Stimulated activated naive B cell treated with anti-CD40 and anti-IgM and Interleukin-4, amounts not matched to agents 10 μg/mL and 1 μg/mL and 100 μg/mL, for 72 hours (primary cell): ENCODE measurements around the gene RFX3.
A peak's percentile ranks its signal among the peaks of the same experiment; 100 is the strongest.

ENCODE experiments used
- ATAC-seq, 2 donors: fragments of 150-1000 bp; cut with Tn5 transposase; replicated peaks; 2 replicates each; pipeline ENCODE4 v1.10.0; 2021; ENCODE audit warnings: moderate library complexity in 1 of 2
- DNase-seq: peaks from one replicate; pipeline ENCODE4 v3.0.0; 2021
- H3K27ac Mint-ChIP-seq: one replicate; pipeline ENCODE4 v1.8.0; 2022; ENCODE audit warnings: mild to moderate bottlenecking, mixed read lengths
- H3K27me3 Mint-ChIP-seq, 2 donors: one replicate each; pipeline ENCODE4 v1.8.0; 2022; ENCODE audit warnings: mixed read lengths in 2 of 2
- H3K36me3 Mint-ChIP-seq, 2 donors: one replicate each; pipeline ENCODE4 v1.8.0; 2022; ENCODE audit warnings: mixed read lengths in 2 of 2, mild to moderate bottlenecking in 1 of 2
- H3K4me1 Mint-ChIP-seq, 2 donors: one replicate each; pipeline ENCODE4 v1.8.0; 2022; ENCODE audit warnings: mixed read lengths in 2 of 2, mild to moderate bottlenecking in 1 of 2
- H3K4me3 Mint-ChIP-seq, 2 donors: one replicate each; pipeline ENCODE4 v1.8.0; 2022; ENCODE audit warnings: mild to moderate bottlenecking in 2 of 2, mixed read lengths in 2 of 2, moderate library complexity in 1 of 2
- H3K9me3 Mint-ChIP-seq, 2 donors: one replicate each; pipeline ENCODE4 v1.8.0; 2022; ENCODE audit warnings: mixed read lengths in 2 of 2, mild to moderate bottlenecking in 1 of 2

RFX3 gene

DNA sequence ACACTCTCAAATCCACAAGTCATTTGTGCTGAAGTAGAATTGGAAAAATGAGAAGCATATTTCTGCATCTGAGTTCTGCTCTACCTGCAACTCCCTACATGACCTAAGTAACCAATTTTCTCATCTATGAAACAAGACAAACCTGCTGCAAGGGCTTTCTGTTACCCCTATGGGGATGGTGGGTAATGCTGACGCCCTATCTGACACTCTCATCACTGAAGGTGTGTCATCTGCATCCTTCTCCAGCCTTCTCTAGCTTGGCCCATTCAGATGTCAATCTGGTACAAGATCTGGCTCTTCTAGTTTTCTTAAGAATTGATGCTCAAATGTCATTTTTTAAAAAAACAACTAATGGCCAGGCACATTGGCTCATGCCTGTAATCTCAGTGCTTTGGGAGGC lies 73.8 kb downstream of the RFX3 start:
- H3K4me1 Mint-ChIP-seq = peaks cover 5 to 17% of the 10 kb centered on the region in 2 donors
- no peak overlapping the region for H3K27ac Mint-ChIP-seq
- no peak for DNase-seq
- no peaks in the 10 kb centered on the region for H3K27me3 Mint-ChIP-seq
- no peak for ATAC-seq
- no peak overlapping the region for H3K4me3 Mint-ChIP-seq
- no peaks in the 10 kb centered on the region for H3K9me3 Mint-ChIP-seq
- H3K36me3 Mint-ChIP-seq = peaks cover 10 to 17% of the 10 kb centered on the region in 2 donors

DNA sequence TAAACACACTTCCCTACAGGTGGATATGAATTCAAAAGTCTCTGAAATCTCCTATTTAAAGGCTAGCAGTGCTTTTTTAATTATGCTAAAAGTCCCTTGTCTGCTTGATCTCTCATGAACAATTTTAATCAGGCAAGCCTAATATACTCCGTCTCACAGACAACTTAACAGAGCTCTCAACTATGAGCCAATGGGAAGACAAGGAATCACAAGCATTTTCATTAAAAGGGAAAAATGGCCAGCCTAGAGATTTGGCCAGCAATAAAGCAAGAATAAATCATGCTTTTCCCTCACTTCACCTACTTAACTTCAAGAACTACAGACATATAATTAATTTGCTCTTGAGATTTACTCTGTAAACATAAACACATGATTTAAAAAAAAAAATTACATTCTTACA lies 78.0 kb downstream of the RFX3 start:
- H3K36me3 Mint-ChIP-seq = peaks cover 6 to 13% of the 10 kb centered on the region in 2 donors
- ATAC-seq = no peak
- no peak for DNase-seq
- H3K4me3 Mint-ChIP-seq = no peak overlapping the region
- H3K9me3 Mint-ChIP-seq = no peaks in the 10 kb centered on the region
- no peak overlapping the region for H3K27ac Mint-ChIP-seq
- H3K4me1 Mint-ChIP-seq = peaks cover 0 to 5% of the 10 kb centered on the region in 2 donors
- no peaks in the 10 kb centered on the region for H3K27me3 Mint-ChIP-seq

DNA sequence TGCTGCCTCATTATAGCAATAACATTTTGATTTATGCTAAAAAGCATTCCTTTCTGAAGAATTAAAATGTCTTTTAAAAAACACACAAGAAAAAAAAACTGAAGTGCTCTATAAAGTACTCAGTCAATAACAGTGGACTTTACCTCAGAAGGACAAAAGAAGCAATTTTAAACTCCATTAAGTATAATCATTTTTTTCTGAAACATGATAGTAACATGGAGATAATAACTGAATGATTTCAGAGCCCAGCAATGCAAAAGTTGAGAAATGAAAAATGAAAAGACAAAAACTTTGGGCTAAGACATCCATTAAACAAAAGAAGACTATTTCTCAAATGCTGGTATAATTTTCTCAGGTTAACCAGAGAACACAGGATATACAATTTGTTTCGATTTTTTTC lies 78.7 kb downstream of the RFX3 start:
- Mint-ChIP-seq H3K36me3 (peaks cover 6 to 13% of the 10 kb centered on the region in 2 donors), H3K27ac (no peak overlapping the region), H3K4me3 (no peak overlapping the region), H3K9me3 (no peaks in the 10 kb centered on the region), H3K27me3 (no peaks in the 10 kb centered on the region), H3K4me1 (peaks cover 0 to 5% of the 10 kb centered on the region in 2 donors)
- DNase-seq = no peak
- no peak for ATAC-seq

DNA sequence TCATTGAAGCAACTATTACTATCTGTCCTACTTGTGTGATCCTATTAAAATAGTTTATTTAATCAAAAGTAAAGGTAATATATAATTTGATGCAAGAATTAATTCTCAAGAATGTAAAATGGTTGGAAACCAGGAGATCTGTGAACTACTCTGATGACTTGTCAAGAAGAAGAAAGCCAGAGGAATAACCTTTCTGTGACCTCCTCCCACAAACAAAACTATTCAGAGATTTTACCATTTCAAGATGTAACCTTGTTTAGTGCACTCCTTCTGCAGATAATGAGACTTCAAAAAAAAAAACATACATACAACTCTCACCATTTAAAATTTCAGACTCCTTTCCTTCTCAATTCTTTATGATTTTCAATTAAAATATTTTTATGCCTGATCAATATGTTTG lies 79.5 kb downstream of the RFX3 start:
- no peak for DNase-seq
- H3K36me3 Mint-ChIP-seq = peaks cover 2 to 8% of the 10 kb centered on the region in 2 donors
- no peak for ATAC-seq
- peaks cover 1 to 7% of the 10 kb centered on the region in 2 donors for H3K4me1 Mint-ChIP-seq
- H3K4me3 Mint-ChIP-seq = no peak overlapping the region
- H3K9me3 Mint-ChIP-seq = no peaks in the 10 kb centered on the region
- H3K27ac Mint-ChIP-seq = no peak overlapping the region
- H3K27me3 Mint-ChIP-seq = no peaks in the 10 kb centered on the region

DNA sequence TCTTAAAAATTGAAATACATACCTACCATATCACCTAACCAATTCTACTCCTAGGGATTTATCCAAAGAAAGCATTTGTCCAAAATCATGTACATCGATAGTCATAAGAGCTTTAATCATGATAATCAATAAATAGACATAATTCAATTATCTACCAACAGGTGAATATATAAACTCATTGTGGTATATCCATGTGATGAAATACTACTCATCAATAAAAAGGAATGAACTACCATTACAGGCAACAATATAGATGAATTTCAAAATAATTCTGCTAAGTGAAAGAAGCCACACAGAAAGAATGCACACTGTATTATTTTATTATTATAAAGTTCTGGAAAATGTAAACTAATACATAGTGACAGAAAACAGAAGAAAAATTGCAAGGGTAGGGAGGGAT lies 81.8 kb downstream of the RFX3 start:
- Mint-ChIP-seq H3K27me3 (no peaks in the 10 kb centered on the region), H3K36me3 (peaks cover 2 to 3% of the 10 kb centered on the region in 2 donors), H3K27ac (no peak overlapping the region), H3K4me1 (peaks cover 2 to 16% of the 10 kb centered on the region in 2 donors), H3K4me3 (no peak overlapping the region), H3K9me3 (no peaks in the 10 kb centered on the region)
- ATAC-seq = no peak
- no peak for DNase-seq

DNA sequence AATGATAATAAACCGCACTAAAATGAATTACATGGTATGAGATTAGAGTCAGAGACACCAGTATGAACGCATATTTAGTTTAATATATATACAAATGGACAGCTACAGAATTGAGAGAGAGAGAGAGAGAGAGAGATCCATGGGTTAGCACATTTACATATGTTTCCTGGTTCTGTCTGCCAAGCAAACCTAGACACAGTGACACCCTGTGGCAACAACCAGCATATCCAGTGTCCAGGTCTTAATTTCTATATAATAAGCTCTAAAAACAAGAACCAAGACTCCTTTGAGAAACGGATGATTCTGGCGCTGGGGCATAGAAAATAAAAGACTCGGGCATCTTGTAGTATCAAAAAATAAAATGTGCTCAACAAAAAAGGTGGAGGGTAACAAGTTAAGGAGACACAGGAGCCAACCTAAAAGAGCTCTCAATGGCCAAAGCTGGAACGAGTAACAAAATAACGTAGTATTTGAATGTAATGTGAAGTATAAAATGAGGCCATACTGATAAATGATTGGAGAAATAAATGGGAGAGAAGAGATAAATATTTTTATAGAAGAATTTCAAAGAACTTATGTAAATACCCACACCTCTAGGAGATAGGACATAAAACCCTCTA lies 84.5 kb downstream of the RFX3 start:
- Mint-ChIP-seq H3K4me3 (no peak overlapping the region), H3K36me3 (no peaks in the 10 kb centered on the region), H3K27ac (no peak overlapping the region), H3K27me3 (no peaks in the 10 kb centered on the region), H3K9me3 (no peaks in the 10 kb centered on the region), H3K4me1 (peaks cover 2 to 11% of the 10 kb centered on the region in 2 donors)
- ATAC-seq (peak; percentile 82 to 90), DNase-seq (peak; percentile 40)

DNA sequence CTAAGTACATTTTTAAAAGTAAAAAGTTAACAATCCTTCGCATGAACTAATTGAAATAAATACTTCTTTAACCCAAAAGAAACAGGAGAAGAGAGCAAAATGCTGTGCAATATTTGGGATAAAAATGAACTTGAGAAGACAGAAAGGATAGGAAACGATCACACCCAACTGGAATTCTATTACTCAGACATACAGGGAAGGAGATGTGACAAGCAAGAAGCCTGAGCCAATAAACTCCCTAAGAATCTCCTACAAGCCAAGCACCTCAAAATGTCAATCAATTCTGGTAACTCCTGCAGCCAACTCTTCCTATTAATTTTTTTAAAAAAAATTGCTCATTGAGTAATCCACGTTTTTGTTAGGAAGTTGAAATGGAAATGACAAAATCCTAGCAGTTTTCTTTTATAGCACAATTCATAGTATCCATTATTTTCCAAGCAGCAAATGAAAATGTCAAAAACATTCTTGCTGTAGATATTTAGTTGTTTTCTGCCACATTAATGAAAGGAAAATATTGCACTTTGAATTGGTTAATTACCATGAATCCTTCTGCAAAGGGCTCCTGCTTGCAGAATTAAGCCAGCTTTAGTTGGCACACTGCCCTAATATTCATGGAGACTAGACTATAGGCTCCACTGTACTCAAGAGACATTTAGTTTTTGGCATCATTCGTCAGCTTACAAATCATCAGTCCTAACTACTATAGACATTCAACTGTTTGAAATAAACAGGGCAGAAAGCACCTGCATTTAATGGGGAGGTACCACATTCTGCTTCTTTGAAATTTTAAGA lies 89.0 kb downstream of the RFX3 start:
- no peaks in the 10 kb centered on the region for H3K27me3 Mint-ChIP-seq
- peaks cover 2 to 11% of the 10 kb centered on the region in 2 donors for H3K4me1 Mint-ChIP-seq
- peaks cover 6 to 8% of the 10 kb centered on the region in 2 donors for H3K36me3 Mint-ChIP-seq
- no peak overlapping the region for H3K4me3 Mint-ChIP-seq
- no peak for DNase-seq
- no peak overlapping the region for H3K27ac Mint-ChIP-seq
- ATAC-seq = no peak
- peaks cover 0 to 2% of the 10 kb centered on the region in 2 donors for H3K9me3 Mint-ChIP-seq

DNA sequence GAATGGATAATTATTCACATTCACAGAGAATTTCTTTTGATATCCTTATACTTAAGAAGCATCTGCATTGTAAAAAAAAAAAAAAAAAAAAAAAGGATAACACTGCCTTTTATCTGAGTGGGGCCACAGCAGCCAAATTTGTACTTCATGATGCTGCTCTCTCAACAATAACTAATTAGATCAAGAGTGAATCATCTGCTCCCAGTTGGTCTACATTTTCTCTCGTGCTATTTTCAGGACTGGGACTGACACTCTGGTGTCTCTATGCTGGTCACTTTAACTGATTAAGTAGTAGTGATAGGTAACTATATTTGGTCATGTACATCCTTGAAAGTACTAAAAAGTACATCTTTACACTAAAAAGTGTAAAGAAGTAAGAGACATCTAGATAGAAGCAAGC lies 90.1 kb downstream of the RFX3 start:
- DNase-seq (no peak), ATAC-seq (no peak)
- Mint-ChIP-seq H3K9me3 (peaks cover 0 to 2% of the 10 kb centered on the region in 2 donors), H3K4me3 (no peak overlapping the region), H3K27ac (no peak overlapping the region), H3K36me3 (peaks cover 6 to 8% of the 10 kb centered on the region in 2 donors), H3K27me3 (no peaks in the 10 kb centered on the region), H3K4me1 (peaks cover 0 to 3% of the 10 kb centered on the region in 2 donors)

DNA sequence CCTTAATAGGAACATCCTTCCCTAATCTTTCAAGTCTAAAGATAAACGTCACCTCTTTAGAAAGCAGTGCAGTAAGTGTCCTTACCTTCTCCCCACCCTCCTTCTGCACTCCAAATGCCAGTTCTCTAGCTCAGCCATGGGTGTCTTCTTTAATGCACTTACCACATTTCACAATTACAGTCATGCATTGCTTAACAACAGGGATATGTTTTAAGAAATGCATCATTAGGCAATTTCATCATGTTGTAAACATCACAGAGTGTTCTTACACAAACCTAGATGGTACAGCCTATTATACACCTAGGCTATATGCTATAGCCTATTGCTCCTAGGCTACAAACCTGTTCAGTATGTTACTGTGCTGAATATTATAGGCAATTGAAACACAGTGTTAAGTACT lies 91.2 kb downstream of the RFX3 start:
- peaks cover 0 to 2% of the 10 kb centered on the region in 2 donors for H3K9me3 Mint-ChIP-seq
- no peak for DNase-seq
- no peak overlapping the region for H3K27ac Mint-ChIP-seq
- no peak overlapping the region for H3K4me3 Mint-ChIP-seq
- no peak for ATAC-seq
- no peaks in the 10 kb centered on the region for H3K27me3 Mint-ChIP-seq
- H3K36me3 Mint-ChIP-seq = peaks cover 6 to 8% of the 10 kb centered on the region in 2 donors
- no peaks in the 10 kb centered on the region for H3K4me1 Mint-ChIP-seq

DNA sequence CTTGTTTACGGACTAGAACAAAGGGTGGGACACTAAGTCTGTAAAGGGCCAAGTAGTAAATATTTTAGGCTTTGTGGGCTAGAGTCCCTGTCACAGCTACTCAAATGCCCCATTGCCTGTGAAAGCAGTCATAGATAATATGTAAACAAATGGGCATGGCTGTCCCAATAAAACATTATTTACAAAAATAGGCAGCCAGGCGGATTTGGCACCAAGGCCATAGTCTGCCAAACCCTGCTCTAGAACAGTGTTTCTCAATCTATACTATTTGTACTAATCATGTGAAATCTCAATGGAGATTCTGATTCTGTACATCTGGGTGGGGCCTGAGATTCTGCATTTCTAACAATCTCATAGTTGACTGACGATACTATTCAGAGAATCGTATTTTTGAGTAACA lies 92.0 kb downstream of the RFX3 start:
- no peak for DNase-seq
- Mint-ChIP-seq H3K4me1 (no peaks in the 10 kb centered on the region), H3K36me3 (peaks cover 6 to 8% of the 10 kb centered on the region in 2 donors), H3K27ac (no peak overlapping the region), H3K9me3 (peaks cover 0 to 2% of the 10 kb centered on the region in 2 donors), H3K27me3 (no peaks in the 10 kb centered on the region), H3K4me3 (no peak overlapping the region)
- ATAC-seq = no peak

DNA sequence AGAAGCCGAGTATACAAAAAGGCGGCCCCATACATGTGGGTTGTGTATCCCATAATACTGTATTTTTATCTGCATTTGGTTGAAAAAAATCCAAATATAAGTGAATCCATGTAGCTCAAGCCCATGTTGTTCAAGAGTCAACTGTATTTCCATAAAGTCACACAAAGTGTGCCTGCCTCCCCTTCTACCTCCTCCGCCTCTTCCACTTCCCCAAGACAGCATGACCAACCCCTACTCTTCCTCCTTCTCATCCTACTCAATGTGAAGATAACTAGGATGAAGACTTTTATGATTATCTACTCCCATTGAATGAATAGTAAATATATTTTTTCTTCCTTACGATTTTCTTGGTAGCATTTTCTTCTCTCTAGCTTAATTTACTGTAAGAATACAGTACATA lies 92.7 kb downstream of the RFX3 start:
- no peak overlapping the region for H3K27ac Mint-ChIP-seq
- peaks cover 6 to 9% of the 10 kb centered on the region in 2 donors for H3K36me3 Mint-ChIP-seq
- DNase-seq = no peak
- no peaks in the 10 kb centered on the region for H3K27me3 Mint-ChIP-seq
- peaks cover 0 to 2% of the 10 kb centered on the region in 2 donors for H3K9me3 Mint-ChIP-seq
- H3K4me1 Mint-ChIP-seq = no peaks in the 10 kb centered on the region
- no peak for ATAC-seq
- H3K4me3 Mint-ChIP-seq = no peak overlapping the region

DNA sequence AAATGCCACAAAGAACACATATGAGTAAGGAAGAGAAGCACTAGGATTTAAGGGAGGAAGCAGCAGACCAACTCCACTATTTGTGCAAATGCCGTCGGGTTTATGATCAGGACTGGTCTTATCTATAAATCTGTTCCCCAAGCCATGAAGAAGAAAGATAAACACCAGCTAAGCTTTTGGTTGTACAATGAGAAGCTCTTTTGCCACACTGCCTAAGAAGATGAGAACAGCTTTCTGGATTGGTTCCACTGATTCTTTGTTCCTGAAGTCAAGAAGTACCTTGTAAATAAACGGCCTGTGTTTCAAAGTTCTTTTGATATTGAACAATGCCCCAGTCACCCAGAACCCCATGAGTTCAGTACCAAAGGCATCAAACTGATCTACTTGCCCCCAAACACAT lies 93.9 kb downstream of the RFX3 start:
- no peak overlapping the region for H3K27ac Mint-ChIP-seq
- no peak for DNase-seq
- no peak for ATAC-seq
- H3K9me3 Mint-ChIP-seq = peaks cover 2% of the 10 kb centered on the region in 2 donors
- H3K27me3 Mint-ChIP-seq = no peaks in the 10 kb centered on the region
- H3K4me3 Mint-ChIP-seq = no peak overlapping the region
- peaks cover 0 to 3% of the 10 kb centered on the region in 2 donors for H3K4me1 Mint-ChIP-seq
- H3K36me3 Mint-ChIP-seq = peaks cover 6 to 17% of the 10 kb centered on the region in 2 donors

DNA sequence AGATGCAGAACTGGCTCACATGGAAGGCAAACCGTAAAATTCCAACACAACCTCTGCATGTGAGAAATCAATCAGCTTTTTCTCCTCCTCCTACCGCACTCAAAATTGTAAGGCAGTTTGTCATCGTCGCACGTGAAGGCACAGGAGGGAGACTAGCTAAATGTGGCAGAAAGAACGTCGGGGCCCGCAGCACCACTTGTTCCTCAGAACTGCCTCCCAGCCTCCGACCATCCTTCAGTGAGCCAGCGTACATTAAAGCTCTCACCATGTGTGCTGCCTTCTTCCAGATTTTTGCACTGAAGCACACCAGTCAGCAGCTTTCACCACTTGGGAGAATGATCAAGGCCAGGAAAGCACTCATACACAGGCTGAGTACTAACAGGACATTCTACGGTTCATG lies 105.9 kb downstream of the RFX3 start:
- DNase-seq (no peak), ATAC-seq (no peak)
- no peaks in the 10 kb centered on the region for H3K27me3 Mint-ChIP-seq
- H3K9me3 Mint-ChIP-seq = peaks cover 0 to 2% of the 10 kb centered on the region in 2 donors
- H3K27ac Mint-ChIP-seq = no peak overlapping the region
- peaks cover 2 to 5% of the 10 kb centered on the region in 2 donors for H3K4me1 Mint-ChIP-seq
- no peak overlapping the region for H3K4me3 Mint-ChIP-seq
- H3K36me3 Mint-ChIP-seq = peaks cover 2 to 10% of the 10 kb centered on the region in 2 donors

DNA sequence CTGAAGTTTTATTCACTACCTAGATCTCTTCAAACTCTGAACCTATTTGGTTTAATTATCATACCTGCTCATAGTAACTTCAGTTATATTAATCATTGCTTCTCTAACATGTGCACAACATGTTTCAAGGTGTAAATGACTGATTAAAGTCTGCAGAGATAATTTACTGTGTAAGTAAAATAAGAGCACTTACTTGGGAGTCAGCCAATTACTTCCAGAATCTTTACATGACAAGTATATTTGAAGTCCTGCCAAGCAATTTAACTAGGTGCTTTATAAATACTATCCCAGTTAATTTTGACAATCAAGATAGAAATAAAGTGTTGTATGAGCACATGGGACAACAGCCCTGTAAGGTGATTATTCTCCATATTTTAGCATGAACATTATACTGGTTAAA lies 109.9 kb downstream of the RFX3 start:
- no peak overlapping the region for H3K4me3 Mint-ChIP-seq
- H3K4me1 Mint-ChIP-seq = peaks cover 0 to 3% of the 10 kb centered on the region in 2 donors
- DNase-seq (no peak), ATAC-seq (no peak)
- H3K9me3 Mint-ChIP-seq = no peaks in the 10 kb centered on the region
- H3K27me3 Mint-ChIP-seq = no peaks in the 10 kb centered on the region
- H3K36me3 Mint-ChIP-seq = peaks cover 3 to 7% of the 10 kb centered on the region in 2 donors
- H3K27ac Mint-ChIP-seq = no peak overlapping the region

DNA sequence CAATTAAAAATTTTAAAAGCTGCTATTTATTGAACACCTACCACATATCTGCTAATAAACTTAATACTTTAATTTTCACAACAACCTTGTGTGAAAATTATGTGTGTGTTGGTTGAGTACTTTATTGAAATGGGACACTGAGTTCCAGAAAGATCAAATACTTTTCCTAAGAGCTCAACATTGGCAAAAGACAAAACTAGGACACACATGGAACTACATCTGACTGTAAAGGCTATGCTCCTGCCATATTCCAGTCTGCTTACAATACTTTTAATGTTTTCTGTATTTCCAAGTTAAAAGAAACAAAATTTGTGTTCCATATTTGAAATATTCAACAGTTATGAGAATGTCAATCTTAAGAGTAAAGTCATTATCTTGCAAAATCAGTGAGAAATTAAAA lies 111.8 kb downstream of the RFX3 start:
- ATAC-seq (no peak), DNase-seq (no peak)
- H3K36me3 Mint-ChIP-seq = peaks cover 3% of the 10 kb centered on the region in 2 donors
- no peak overlapping the region for H3K4me3 Mint-ChIP-seq
- H3K9me3 Mint-ChIP-seq = no peaks in the 10 kb centered on the region
- no peaks in the 10 kb centered on the region for H3K27me3 Mint-ChIP-seq
- no peaks in the 10 kb centered on the region for H3K4me1 Mint-ChIP-seq
- no peak overlapping the region for H3K27ac Mint-ChIP-seq
